Subcutaneous adipose tissue (tissue), 1 donor: ENCODE data around the gene C17orf114.

Source experiments
- CTCF ChIP-seq: fragments of 450-650 bp; IDR thresholded peaks from one replicate; pipeline ENCODE4 v1.5.1; 2016; ENCODE audit warnings: low read depth, mild to moderate bottlenecking, control low read depth, antibody characterized with exemption, moderate library complexity

Gene C17orf114

GRCh38 chr17:4842376-4842775 lies 40.2 kb upstream of the C17orf114 start:
- TF ChIP-seq CTCF: no peak

GRCh38 chr17:4840893-4841242 lies 38.7 kb upstream of the C17orf114 start:
- no peak for TF ChIP-seq CTCF

GRCh38 chr17:4839965-4840892 lies 38.1 kb upstream of the C17orf114 start:
- TF ChIP-seq CTCF: no peak

- no peak for TF ChIP-seq CTCF
These were observed 37.1 kb upstream of the C17orf114 start for GRCh38 chr17:4839221-4839620.

- TF ChIP-seq CTCF: no peak
These were observed 36.2 kb upstream of the C17orf114 start for GRCh38 chr17:4838309-4838785.

GRCh38 chr17:4837471-4838308 lies 35.6 kb upstream of the C17orf114 start:
- TF ChIP-seq CTCF: no peak

GRCh38 chr17:4836221-4836620 lies 34.1 kb upstream of the C17orf114 start:
- TF ChIP-seq CTCF: no peak
